ENCODE data around the gene YIF1A. TPM values are rescaled to one million over a fixed set of nuclear protein-coding genes. Genes with fewer than 3 reads are reported as not detected.

YIF1A gene
- total and polyA plus RNA-seq, 2 donors (not counting 3 experiments of a cell fraction or from before 2014, with no cell fraction given), result 104 to 271 TPM

- peak; percentile 55 for TF ChIP-seq MYC (IDR thresholded peaks at IDR 0.05; ENCODE audit: low read depth, low read length)
- TF ChIP-seq MAX (IDR thresholded peaks at IDR 0.05; ENCODE audit: insufficient read depth, insufficient read length), result peak; percentile 2
- peak; percentile 88 for TF ChIP-seq FOS (IDR thresholded peaks at IDR 0.05; ENCODE audit: borderline replicate concordance, insufficient read depth, low read length)
- TF ChIP-seq POLR2A (IDR thresholded peaks at IDR 0.05; ENCODE audit: low read depth, low read length), result peak; percentile 87
- no peak for TF ChIP-seq EZH2 (IDR thresholded peaks at IDR 0.05; ENCODE audit: borderline replicate concordance, low read depth, low read length, severe bottlenecking)
- peak; percentile 72 for TF ChIP-seq JUN (IDR thresholded peaks at IDR 0.05; ENCODE audit: borderline replicate concordance, insufficient read depth, insufficient read length, low read depth)
- peak in 1 of 2 donors; percentile 3 for TF ChIP-seq CTCF (IDR thresholded peaks at IDR 0.05; ENCODE audit: extremely low read depth in 1 of 2, insufficient read depth in 1 of 2, low read depth in 1 of 2, low read length in 2 of 2)
- no peak for TF ChIP-seq GATA2 (IDR thresholded peaks at IDR 0.05; ENCODE audit: insufficient read depth, insufficient read length, low read depth, low read length)
- peak; percentile 77 for TF ChIP-seq POLR2AphosphoS5 (IDR thresholded peaks at IDR 0.05; ENCODE audit: insufficient read depth, low read depth, low read length)
- FAIRE-seq (peak; percentile 96), DNase-seq (ENCODE audit: low read depth, low spot score) (peak; percentile 85)
- Histone ChIP-seq H3K9me1 (replicated peaks; ENCODE audit: control insufficient read depth, extremely low read depth, insufficient read depth, low read length) (no peaks in the 10 kb centered on the region), H4K20me1 (replicated peaks; ENCODE audit: control insufficient read depth, extremely low read depth, insufficient read depth, low read length) (no peaks in the 10 kb centered on the region), H3K4me1 (ENCODE audit: control insufficient read depth, extremely low read depth, insufficient read depth, low read length) (peaks cover 18% of the 10 kb centered on the region), H3K9me3 (replicated peaks; ENCODE audit: control insufficient read depth, insufficient read depth, low read length) (no peaks in the 10 kb centered on the region), H3K27me3 (ENCODE audit: control insufficient read depth in 2 of 2, insufficient read depth in 2 of 2, low read length in 2 of 2) (no peaks in the 10 kb centered on the region), H3K9ac (replicated peaks; ENCODE audit: extremely low read depth, insufficient read depth, low read length) (peak within 1 kb of the TSS; percentile 85), H3K27ac (ENCODE audit: insufficient read depth, low read depth, low read length) (peak within 1 kb of the TSS; percentile 91), H3K36me3 (ENCODE audit: control insufficient read depth in 2 of 2, extremely low read depth in 1 of 2, insufficient read depth in 2 of 2, low read length in 2 of 2) (peaks cover 0 to 17% of the 10 kb centered on the region in 2 experiments), H3K4me2 (ENCODE audit: insufficient read depth, low read length) (peak within 1 kb of the TSS; percentile 53), H3K79me2 (ENCODE audit: control insufficient read depth, insufficient read depth, low read length) (no peaks in the 10 kb centered on the region), H2AFZ (ENCODE audit: low read depth, low read length) (peak within 1 kb of the TSS; percentile 0), H3K4me3 (replicated peaks in 1 of 3; ENCODE audit: insufficient read depth in 1 of 3, low read depth in 1 of 3, low read length in 3 of 3) (peak within 1 kb of the TSS; percentile 12 to 54 (median 48))
- ChIA-PET CTCF (interaction anchor here (0.6 to 8.7 kb wide), 7 partner anchors 9 to 54 kb away, joined by 3 to 225 read pairs (median 7); partner anchors contain the start of genes BRMS1 and CD248), POLR2A (interaction anchor here (1.4 to 1.6 kb wide), 3 partner anchors 8 to 47 kb away, joined by 3 to 6 read pairs (median 4); partner anchors contain the start of genes BRMS1 and YIF1A)
- dilution Hi-C loops (cut with MboI; ENCODE audit: extremely low pct_ligation_motif_present, low sequenced_read_pairs), result no loop called here
- intact Hi-C loops (cut with micrococcal nuclease), result loop anchor here (1.0 to 2.0 kb wide), 3 partner anchors 8 to 24 kb away; partner anchors contain the start of gene BRMS1
- no TSS peak for BruUV-seq (replicated peaks)
These were observed 47.5 kb upstream of the YIF1A start, which contains the start of gene RIN1 for GRCh38 chr11:66336234-66337102. Gene RIN1, minus strand, starts transcription at chr11:66336434. Its CDS starts 32 bp downstream, at chr11:66336402.
